ENCODE data around the gene TSR3.
"Not testable (repeated sequence)": the region's sequence is repeated elsewhere in the genome, so short reads cannot be mapped to it uniquely, and the experiment has no call there.

Gene TSR3

DNA sequence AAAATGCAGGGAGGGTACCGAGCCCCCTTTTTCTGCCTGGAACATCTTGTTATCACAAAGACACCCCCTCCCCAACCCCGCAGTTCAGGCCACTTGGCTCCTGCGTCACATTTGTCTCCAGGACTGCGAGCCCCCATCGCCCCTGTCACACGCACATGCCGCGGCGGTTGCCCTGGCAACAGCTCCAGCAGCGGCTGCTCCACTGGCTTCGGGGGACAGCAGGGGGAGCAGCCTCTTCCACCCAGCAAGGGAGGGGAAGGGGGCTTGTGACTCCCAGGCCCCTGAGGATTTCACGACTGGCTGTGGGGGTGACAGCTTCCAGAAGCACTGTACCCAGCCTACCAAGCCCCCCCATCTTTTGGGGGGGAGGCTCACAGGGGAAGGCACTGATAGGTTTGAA is 15.7 kb downstream of the TSR3 start:
- no peak for DNase-seq

DNA sequence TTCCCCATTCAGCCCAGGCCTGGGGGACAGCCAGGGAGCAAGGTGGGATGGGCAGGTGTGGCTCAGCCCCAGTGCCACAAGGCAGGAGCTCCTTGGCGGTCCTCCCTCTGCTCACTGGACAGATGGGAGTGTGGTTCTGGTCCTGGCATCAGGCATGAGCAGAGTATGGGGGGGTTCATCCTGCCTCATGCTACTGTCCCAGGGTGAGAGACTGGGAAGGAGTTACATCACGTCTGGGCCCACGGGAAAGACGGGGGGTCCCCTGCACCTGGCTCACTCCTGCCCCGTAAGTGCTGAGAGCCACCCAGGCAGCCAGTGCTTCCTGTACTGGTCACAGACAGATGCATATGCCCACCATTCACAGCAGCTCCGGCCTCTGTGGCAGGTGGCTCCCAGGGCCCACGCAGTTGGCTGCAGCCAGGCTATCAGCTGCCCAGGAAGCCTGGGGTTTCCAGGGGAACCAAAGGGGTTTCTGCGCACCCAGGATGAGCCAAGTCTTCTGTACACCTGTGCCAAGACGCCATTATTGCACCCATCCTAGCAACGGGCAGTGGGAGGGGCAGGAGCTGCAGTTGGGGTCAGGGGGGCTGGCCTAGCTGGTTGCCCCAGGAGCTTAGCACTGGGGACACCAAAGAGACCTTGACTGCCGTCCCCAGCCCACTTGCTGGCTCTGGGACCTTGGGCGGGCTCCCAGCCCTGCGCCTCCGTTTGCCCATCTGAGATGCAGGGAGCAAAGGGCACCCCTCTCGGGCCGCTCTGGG is 16.3 kb downstream of the TSR3 start:
- DNase-seq: no peak

DNA sequence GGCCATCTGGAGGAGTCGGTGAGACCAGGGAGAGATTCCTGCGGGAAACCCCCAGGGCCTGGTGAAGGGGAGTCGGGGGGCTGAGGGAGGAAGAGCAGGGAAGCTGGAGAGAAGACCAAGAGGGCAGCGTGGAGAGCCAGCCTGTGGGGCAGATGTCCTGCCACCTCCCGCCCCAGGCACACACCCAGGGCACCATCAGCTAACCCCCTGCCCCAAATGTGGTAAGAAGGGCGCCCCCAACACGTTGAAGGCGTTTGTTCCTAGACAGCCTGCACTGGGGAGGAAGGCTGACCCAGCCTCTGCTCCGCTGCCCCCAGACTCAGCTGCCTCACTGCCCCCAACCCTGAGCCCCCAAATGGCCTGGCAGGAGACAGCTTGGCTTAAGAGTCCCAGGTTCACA is 16.9 kb downstream of the TSR3 start:
- no peak for DNase-seq

DNA sequence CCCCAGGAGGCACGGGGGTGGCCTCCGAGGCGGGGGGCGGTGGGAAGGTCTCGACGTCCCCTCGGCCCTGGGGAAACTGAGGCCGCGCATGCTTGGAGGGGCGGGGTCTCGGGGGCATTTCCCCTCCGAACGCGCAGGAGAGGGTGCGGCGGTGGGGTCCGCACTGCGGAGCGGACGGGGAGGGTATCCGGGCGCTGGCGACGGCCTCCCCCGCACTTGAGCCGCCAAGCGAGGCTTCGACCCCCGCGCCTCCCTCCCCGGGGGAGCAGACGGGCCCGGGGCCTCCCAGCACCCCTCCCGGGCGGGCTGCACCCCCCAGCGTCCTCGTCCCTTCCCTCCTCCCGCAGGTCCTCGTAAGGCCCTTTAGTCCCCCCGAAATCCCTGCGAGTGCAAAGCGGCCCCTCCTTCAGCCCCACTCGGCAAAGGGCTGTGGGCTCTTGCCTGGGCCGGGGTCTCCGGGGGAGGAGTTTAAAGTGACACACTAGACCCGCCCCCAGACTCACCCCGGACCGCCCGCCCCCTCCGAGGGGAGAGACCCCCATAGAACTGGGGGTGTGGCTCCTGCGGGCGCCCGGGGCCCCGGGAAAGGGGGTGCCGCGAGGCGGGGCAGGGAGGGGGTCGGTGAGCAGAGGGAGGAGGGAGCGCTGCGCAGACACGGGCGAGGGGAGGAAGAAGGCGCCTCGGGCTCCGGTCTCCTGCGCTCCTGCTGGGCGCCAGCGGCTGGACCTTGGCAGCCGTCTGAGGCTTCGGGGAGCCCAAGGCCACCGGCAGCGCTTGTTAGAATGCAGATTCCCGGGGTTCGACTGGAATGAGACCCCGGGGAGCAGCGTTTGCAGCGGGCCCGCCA is 17.6 kb downstream of the TSR3 start:
- DNase-seq: no peak

DNA sequence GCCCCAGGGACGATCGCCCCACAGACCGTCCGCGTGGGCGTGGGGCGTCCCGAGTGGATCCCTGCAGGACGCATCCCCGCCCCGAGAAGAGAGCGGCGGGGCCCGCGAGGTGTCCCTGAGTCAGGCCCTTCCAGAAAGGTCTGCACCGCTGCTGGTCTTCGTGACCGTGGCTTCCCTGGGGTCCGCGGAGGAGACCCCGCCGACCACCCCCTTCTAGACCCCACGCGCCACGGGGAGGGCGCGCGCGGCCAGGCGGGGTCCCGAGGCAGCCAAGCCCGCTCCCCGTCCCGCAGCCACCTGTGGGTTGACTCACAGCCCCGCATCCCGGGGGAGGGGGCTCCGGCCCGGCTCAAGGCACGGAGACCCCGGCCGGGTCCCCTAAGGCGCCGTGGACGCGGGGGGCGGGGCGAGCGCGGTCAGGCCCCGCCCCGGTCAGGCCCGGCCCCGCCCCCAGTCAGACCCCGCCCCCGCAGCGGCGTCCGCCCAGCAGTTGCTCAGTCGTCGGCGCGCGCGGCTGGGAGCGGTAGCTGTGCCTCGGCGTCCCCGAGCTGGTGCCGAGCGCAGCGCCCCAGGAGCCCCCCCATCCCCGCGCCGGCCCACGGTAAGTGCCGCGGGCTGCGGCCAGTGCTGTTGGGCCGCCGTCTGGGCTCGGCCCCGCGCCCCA is 18.4 kb downstream of the TSR3 start, which contains the start of gene BAIAP3:
BAIAP3 (plus strand) TSS at position 497 of the 664 bp plus-strand sequence. CDS start 4,905 bp downstream, outside the sequence.
- no peak for DNase-seq

DNA sequence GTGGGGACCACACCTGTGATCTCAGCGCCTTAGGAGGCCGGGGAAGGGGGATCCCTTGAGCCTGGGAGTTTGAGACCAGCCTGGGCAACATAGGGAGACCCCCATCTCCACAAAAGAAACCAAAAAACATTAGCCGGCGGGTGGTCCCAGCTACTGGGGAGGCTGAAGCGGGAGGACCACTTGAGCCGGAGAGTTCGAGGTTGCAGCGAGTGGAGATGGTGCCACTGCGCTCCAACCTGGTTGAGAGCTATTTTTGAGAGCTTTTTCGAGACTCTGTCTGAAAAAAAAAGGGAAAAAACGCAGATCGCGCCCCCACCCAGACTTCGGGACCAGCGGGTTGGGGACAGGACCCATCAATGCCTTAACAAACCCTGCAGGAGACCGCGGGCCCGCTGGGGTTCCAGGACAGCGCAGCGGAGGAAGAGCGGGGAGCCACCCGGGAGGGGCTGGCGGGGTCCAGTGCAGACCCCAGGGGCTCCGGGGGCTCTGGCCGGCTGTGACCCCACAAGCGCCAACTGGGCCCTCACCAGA is 19.0 kb downstream of the TSR3 start:
- DNase-seq: no peak

DNA sequence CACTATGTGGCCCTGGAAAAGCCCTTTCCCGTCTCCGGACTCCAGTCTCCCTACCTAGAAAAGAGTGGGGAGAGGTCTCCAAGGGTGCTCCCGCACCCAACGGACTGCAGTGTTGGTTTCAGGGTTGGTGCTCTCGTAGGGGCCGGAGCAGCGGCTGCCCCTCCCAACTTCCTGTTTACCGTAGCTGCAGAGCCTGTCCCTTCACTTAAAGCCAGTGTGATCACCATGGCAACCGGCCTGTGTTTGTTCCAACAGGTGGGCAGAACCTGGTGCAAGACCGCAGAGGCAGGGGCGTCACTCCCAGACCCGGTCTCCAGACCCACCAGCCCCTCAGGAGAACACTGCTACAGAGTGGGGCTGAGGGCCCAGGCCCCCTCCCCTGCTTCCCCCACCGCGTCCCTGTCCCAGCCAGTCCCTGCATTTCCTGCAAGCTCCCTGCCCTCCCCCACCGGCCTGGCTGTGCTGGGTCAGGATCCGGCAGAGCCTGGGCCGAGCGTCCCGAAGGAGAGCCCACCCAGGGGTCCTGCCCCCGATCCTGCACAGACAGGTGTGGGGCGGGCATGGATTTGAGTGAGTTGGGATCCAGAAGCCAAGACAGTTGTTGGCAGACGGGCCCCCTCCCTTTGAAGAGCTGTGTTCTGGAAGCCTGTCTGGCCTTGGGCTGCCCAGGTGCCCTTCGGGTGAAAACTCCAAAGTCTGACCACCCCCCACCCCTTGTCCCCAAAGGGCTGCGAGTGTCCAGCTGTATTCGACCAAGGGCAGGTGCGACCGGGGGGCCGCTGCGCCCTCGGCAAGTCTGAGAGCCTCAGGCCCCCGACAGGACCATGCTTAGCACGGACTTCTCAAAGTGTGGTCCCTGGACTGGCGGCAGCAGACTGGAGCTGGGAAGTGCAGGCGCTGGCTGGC is 19.7 kb downstream of the TSR3 start:
- no peak for DNase-seq

DNA sequence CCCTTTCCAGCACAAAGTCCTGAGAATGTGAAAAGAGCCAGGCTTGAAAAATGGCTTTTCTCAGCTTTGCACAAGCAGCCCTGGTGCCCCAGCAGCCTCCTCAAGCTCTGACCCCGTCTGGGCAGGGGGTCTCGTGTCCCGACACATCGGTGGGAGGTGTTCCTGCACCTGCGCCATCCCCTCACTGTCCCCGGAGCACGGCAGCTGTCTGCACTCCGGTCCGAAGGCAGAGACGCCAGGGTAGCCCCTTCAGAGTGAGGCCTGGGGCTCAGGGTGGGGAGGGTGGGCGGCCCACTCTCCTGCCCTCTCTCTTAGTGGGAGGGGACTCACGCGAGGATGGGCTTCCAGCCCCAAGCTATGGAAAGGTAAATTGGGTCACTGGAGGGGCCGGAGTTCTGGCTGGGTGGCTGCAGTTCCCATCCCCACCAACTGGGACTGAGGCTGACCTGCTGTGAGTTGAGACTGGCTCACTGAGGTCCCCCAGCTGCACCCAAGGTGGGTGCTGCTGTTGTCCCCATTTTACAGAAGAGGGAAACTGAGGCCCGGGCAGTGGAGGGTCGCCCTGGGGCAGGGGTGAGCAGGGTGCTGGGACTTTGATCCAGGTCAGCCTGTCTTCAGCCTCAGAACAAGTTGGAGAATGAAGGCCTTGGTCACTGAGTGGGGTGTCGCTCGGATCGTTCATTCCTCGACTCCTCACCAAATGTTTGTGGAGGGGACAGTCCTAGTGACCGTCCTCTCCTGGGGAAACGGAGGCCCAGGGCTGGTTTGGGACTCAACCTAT is 20.6 kb downstream of the TSR3 start:
- DNase-seq: no peak

DNA sequence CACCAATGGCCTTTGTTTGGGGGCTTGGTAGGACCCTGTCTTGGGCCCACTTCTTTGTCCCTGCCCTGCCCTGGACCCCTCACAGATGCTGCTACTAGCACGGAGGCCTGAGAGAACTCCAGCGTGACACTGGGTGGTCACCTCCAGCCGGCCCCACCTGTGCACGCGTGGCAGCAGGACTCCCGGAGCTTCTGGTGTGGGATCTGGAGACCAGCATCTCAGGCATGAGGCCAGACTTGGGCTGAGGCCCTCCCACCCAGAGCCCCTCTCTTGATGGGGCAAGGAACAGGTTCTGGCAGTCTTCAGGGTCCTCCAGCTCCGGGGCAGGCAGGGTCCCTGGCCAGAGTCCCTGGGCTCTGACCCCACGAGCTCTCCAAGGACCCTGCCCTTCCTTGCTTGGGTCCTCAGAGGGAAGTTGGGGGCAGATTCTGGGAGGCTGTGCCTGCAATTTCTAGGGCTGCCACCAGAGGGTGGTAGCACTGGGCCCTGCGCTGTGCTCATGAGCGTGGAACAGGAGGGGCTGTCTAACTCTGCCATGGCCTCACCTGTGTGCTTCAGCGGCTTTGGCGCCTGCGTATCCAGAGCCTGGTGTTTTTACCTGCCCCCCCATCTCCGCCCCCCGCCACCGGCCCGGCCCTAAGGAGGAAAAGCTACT is 21.3 kb downstream of the TSR3 start:
- no peak for DNase-seq

DNA sequence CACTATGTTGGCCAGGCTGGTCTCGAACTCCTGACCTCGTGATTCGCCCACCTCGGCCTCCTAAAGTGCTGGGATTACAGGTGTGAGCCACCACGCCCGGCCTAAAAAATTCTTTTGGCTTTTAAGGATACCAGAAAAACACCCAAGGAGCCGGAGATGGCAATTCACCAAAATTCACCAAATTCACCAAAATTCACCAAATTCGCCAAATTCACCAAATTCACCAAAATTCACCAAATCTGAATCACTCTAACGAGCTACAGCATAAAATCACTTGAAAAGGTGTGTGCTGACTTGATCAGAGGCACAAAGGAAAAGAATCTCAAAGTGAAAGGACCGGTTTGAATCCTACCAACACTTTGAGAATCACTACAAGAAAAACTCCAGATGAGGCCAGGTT is 22.7 kb downstream of the TSR3 start:
- DNase-seq: not testable (repeated sequence)

DNA sequence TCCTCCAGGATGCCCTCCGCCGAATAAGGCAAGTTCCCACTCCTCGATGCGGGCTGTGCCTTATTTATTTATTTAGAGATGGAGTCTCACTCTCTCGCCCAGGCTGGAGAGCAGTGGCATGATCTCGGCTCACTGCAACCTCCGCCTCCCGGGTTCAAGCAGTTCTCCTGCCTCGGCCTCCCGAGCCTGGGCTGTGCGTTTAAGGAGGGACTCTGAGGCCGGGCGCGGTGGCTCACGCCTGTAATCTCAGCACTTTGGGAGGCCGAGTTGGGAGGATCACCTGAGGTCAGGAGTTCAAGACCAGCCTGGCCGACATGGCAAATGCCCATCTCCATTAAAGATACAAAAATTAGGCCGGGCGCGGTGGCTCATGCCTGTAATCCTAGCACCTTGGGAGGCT is 23.5 kb downstream of the TSR3 start:
- DNase-seq: not testable (repeated sequence)

DNA sequence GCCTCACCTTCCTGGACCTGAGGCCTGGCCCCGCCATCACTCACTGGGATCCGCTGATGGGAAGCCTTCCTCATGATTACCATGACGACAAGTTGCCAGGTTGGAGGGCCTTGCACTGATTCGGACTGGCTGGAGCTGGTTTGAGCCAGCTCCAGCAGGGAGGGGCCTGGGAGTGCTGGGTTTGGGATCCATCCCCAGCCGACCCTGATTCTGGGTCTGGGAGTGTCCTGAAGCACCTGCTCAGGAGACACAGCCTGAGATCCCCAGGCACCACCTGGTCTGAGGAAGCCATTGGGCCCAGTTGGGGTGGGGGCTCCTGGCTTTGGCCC is 24.1 kb downstream of the TSR3 start:
- DNase-seq: no peak

DNA sequence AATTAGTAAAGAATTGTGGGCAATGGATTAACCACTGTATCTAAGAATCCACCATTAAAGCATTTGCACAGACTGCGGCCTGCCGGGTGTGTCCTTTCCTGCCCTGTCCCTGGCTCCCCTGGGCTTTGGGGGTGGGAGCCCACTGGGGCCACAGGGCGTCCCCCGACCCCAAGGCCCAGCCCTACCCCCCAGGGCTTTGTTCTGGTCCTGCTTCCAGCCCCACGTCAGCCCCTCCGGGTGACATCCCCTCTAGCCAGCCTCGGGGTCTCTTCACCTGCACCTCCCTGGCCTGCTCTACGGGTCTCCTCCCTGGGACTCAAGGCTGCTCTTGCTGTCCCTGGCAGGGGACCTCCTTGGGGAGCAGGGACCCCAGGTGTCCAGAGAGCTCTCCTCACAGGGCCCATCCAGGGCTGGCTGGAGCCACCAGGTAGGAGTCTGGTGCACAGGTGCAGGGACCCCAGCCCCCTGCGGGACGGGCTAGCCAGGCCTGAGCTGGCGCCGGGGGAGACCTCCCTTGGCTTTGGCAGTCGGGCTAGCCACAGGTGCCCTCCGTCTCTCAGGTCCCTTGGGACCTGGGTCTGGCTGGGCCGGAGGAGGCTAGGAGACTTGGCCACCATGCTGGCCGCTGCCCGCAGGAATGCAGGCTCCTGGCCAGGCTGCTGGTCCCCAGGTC is 24.6 kb downstream of the TSR3 start:
- DNase-seq: no peak

DNA sequence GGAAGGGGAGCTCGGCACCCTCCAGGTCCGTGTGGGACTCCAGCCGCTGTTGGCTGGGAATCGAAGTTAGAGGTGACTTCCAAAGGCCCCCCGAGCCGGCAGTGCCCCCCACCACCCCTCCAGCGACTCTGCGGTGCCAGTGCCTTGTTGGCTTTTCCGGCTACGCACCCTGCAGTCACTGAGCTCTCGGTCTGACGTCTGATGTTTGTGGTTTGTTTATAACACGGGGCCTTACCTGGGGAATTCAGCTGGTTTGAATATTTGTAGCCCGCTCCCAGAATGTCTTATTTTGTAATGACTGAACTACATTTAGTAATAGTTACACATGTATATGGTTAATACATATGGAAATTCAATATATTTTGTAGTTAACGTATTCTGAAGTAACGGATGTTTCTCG is 25.3 kb downstream of the TSR3 start:
- DNase-seq: no peak

DNA sequence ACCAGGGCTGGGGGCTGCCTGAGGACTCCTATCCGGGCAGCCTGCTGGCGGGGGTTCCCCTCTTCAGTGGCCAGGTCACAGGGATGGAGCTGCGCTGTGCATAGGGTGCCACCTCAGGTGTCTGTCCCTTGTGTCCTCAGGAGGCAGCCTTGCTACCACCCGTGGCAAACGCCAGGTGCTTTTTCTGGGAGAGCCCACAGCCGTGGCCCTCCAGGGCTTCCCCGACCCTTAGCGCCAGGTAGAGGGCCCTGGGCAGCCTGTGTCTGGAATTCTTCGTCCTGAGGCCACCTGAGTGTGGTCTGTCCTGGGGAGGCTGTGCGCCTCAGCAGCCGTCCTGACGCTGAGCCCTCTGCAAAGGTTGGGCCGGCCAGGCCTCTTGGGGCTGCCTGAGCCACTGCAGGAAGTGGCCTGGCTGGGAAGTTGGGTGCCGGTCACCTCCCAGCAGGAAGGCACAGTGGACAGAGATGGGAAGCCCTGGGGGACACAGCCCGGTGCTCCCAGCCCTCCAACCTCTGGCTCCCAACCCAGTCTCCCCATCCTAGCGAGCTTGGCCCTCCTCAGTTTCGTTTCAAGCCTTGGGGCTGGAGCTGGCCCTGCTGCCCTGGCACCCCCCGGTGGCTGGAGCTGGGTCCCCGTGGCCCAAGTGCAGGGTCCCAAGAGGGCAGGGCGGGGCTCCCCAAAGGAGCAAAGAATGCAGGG is 25.9 kb downstream of the TSR3 start:
- DNase-seq: no peak

DNA sequence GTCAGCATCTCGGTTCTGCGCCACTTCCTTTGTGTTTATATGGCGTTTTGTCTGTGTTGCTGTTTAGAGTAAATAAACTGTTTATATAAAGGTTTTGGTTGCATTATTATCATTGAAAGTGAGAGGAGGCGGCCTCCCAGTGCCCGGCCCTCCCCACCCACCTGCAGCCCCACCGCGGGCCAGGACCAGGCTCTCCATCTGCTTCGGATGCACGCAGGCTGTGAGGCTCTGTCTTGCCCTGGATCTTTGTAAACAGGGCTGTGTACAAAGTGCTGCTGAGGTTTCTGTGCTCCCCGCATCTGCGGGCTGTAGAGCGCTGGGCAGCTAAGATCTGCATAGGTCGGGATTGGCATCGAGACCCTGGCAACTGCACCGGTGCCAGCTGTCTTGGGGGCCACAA is 26.4 kb downstream of the TSR3 start:
- no peak for DNase-seq

DNA sequence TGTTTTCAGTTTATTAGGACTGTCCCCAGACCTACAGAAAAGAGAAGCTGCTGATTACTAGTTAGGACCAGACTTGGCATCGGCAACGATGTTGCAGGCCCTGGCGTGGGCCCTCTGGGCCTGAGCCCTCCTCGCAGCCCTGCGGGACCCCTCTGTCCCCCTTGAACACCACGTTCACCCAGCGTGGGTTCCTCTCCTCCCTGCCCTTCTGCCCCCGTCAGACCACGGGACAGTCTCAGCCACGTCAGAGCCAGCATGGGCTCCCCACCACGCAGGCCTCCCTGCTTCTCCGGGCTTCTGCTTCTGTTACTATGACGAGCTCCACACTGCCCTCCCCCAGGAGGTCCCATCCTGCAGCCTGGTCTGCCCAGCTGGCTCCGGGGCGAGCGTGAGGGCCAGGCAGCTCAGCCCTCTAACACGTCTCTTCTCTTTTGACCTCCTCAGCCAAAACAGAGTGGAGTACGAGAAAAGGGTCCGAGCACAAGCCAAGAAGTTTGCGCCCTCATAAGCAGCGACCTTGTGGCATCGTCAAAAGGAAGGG is 27.3 kb downstream of the TSR3 start:
- DNase-seq: no peak

DNA sequence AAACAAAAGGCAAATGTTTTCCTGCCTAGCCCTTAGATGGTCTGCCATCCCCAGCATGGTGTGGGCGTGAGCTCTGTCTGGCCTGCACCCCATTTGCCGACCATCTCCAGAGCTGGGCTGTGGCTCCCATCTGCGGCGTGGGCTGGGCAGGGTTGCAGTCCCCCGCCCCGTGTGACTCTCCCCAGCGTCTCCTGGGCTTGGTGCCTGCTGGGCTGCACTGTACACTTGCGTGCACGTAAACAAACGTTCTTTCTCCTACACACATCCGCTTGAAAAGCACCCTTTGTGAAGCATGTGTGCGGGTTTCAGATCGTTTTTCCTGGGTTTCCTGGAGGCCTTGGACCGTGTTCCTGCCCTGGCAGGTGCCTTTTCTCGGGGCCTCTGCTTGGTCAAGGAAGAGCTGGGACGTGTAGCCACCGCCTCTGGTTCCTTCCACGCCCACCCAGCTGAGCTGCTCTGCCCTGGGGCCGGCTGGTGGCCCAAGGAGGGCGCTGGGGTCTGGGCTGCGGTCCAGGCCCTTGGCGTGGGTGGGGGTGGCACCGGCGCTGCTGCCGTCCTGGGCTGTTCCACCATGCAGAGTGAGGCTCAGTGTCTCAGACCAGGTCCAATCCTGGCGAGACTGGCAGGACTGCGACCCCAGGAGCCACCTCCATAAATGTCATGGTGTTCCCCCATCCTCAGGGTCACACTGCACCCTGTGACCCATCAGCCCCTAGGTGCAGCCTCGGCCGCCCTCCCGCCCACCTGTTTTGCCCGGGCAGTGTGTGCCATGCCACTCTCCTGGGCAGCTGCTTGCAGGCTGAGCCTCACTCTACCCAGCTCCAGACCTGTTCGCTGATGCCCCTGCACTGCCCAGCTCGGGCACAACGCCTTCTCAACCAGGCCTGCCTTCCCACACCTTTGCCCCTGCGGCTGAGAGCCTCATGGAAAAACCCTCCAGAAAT is 28.1 kb downstream of the TSR3 start:
- no peak for DNase-seq

All from DMS 273 treated with DMSO at 0.1 percent for 48 hours (cell line).